ENCODE measurements around the gene RANBP10. TPM values are rescaled to one million over a fixed set of nuclear protein-coding genes. Genes with fewer than 3 reads are reported as not detected.

RANBP10 gene
- total and polyA plus RNA-seq, 10 of the 15 experiments (the other 5 are each of a cell fraction or from before 2014, with no cell fraction given), result 1.2 to 20.4 (median 10.8) TPM

DNA sequence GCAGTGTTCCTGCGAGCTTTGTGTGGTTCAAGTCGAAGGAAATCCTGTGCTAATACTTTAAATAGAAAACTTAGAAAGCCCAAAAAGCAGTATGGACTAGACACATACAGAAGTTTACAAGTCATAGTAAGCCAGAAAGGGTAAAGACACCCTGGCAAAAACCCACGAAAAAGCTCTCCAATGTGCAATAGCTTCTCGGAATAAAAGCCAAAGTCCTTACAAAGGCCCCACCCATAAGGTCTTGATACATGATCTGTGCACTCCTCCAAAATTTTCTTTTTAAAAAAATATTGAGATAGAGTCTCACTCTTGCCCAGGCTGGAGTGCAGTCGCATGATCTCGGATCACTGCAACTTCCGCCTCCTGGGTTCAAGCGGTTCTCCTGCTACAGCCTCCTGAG, 129.4 kb downstream of the RANBP10 start:
- ChIA-PET SMC1A (ENCODE audit: uncharacterized antibody, unreplicated experiment) (interaction anchor here (0.9 kb wide), 1 partner anchor 10 kb away, joined by 4 read pairs; no protein-coding TSS in a partner anchor), POLR2A (interaction anchor here (0.6 kb wide), 1 partner anchor 182 kb away, joined by 4 read pairs; no protein-coding TSS in a partner anchor), RAD21 (ENCODE audit: unreplicated experiment) (no interaction called here), CTCF (interaction anchor here (0.9 to 1.1 kb wide), 3 partner anchors 9 to 139 kb away, joined by 3 to 6 read pairs (median 5); partner anchors contain the start of gene GFOD2)
- H2AFZ ChIP-seq (ENCODE audit: control insufficient read depth, low read depth, low read length), result no peak overlapping the region
- no peak overlapping the region for H3K27ac ChIP-seq (ENCODE audit: control insufficient read depth, insufficient read depth)
- no peaks in the 10 kb centered on the region for H3K79me2 ChIP-seq (ENCODE audit: control insufficient read depth, insufficient read depth, low read length)
- in situ Hi-C loops (cut with MboI), result loop anchor here (5.0 kb wide), 1 partner anchor 250 kb away; no protein-coding TSS in a partner anchor
- no peak overlapping the region for H3K4me3 ChIP-seq
- peaks cover 5% of the 10 kb centered on the region for H3K4me1 ChIP-seq (ENCODE audit: control insufficient read depth, insufficient read depth, low read length)
- WGBS (ENCODE audit: insufficient coverage, insufficient replicate concordance, low lambda C conversion rate, missing lambda C conversion rate), result 78% methylated on average over 8 of the region's 8 CpGs
- no peak overlapping the region for H3K4me2 ChIP-seq (ENCODE audit: control insufficient read depth, insufficient read depth)
- H4K20me1 ChIP-seq (ENCODE audit: control insufficient read depth, insufficient read depth), result no peaks in the 10 kb centered on the region
- DNase-seq (ENCODE audit: low read depth, low spot score) (no peak), ATAC-seq (no peak), FAIRE-seq (no peak)
- no peak overlapping the region for H3K9ac ChIP-seq (ENCODE audit: control insufficient read depth, insufficient read depth, low read length)
- no TSS peak for BruUV-seq (replicated peaks)
- intact Hi-C loops (cut with micrococcal nuclease; ENCODE audit: unreplicated experiment), result no loop called here
- TF ChIP-seq KAT2A (conservative IDR thresholded peaks at IDR 0.05; ENCODE audit: control insufficient read depth, low read depth, low read length) (no peak), MEF2A (IDR thresholded peaks at IDR 0.05; ENCODE audit: insufficient read depth, low read depth, low read length) (no peak), SUZ12 (IDR thresholded peaks at IDR 0.05; ENCODE audit: unreplicated experiment) (no peak), RELA (IDR thresholded peaks at IDR 0.05; ENCODE audit: borderline replicate concordance, partially characterized antibody) (no peak), TCF12 (IDR thresholded peaks at IDR 0.05; ENCODE audit: low read depth, low read length) (no peak), CHD4 (IDR thresholded peaks at IDR 0.05) (no peak), MEF2B (IDR thresholded peaks at IDR 0.05; ENCODE audit: partially characterized antibody, poor library complexity, severe bottlenecking) (no peak), NFIC (IDR thresholded peaks at IDR 0.05; ENCODE audit: low read depth, low read length) (no peak)
- TF ChIP-seq, protein P1, sequence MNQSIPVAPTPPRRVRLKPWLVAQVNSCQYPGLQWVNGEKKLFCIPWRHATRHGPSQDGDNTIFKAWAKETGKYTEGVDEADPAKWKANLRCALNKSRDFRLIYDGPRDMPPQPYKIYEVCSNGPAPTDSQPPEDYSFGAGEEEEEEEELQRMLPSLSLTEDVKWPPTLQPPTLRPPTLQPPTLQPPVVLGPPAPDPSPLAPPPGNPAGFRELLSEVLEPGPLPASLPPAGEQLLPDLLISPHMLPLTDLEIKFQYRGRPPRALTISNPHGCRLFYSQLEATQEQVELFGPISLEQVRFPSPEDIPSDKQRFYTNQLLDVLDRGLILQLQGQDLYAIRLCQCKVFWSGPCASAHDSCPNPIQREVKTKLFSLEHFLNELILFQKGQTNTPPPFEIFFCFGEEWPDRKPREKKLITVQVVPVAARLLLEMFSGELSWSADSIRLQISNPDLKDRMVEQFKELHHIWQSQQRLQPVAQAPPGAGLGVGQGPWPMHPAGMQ (IDR thresholded peaks at IDR 0.05; ENCODE audit: borderline replicate concordance), result no peak
- no peaks in the 10 kb centered on the region for H3K9me3 ChIP-seq (replicated peaks; ENCODE audit: control insufficient read depth, insufficient read depth, low read length)
- no peaks in the 10 kb centered on the region for H3K27me3 ChIP-seq (replicated peaks in 1 of 2; ENCODE audit: control insufficient read depth in 2 of 2, insufficient read depth in 2 of 2, low read length in 1 of 2)
- H3K36me3 ChIP-seq (ENCODE audit: control insufficient read depth in 2 of 2, insufficient read depth in 2 of 2, low read length in 1 of 2), result 0 out of 4 replicates have a peak, but pooled peaks cover 0 to 1% of the 10 kb centered on the region in 2 experiments
